Liver (tissue), 9 donors: ENCODE data around the gene RSRC1. TPM values are rescaled to one million over a fixed set of nuclear protein-coding genes. Genes with fewer than 3 reads are reported as not detected.

Experiments used
- DNase-seq: peaks from one replicate; pipeline ENCODE4 v3.0.0-alpha.2; 2017; ENCODE audit warnings: low spot score
- H3K27ac ChIP-seq, 2 donors: one replicate each; pipeline ENCODE4 v1.7.0; 2013; ENCODE audit warnings: inconsistent platforms in 2 of 2, low read length in 2 of 2, control low read depth in 1 of 2, low read depth in 1 of 2, mild to moderate bottlenecking in 1 of 2
- H3K27me3 ChIP-seq, 4 donors: one replicate each; pipeline versions ENCODE4 v1.6.1 to v1.7.0; 2013; ENCODE audit warnings: low read length in 3 of 4, inconsistent platforms in 1 of 4, mild to moderate bottlenecking in 1 of 4, moderate library complexity in 1 of 4; ENCODE audit not compliant: control insufficient read depth in 4 of 4, insufficient read depth in 4 of 4
- H3K36me3 ChIP-seq, 4 donors: one replicate each; pipeline versions ENCODE4 v1.6.1 to v1.7.0; 2013; ENCODE audit warnings: low read length in 3 of 4, mild to moderate bottlenecking in 3 of 4, low read depth in 1 of 4, moderate library complexity in 1 of 4; ENCODE audit not compliant: control insufficient read depth in 4 of 4, insufficient read depth in 3 of 4
- H3K4me1 ChIP-seq, 4 donors: one replicate each; pipeline versions ENCODE4 v1.6.1 to v1.7.0; 2013; ENCODE audit warnings: low read length in 3 of 4, mild to moderate bottlenecking in 3 of 4, moderate library complexity in 1 of 4; ENCODE audit not compliant: control insufficient read depth in 4 of 4, insufficient read depth in 4 of 4
- H3K4me3 ChIP-seq, 3 donors: one replicate each; pipeline versions ENCODE4 v1.6.1 to v1.7.0; 2013; ENCODE audit warnings: low read length in 3 of 3, control low read depth in 1 of 3, low read depth in 1 of 3, mild to moderate bottlenecking in 1 of 3
- H3K9ac ChIP-seq, 2 donors: one replicate each; pipeline ENCODE4 v1.7.0; 2013; ENCODE audit warnings: low read length in 2 of 2, mild to moderate bottlenecking in 2 of 2, moderate library complexity in 2 of 2, control low read depth in 1 of 2, low read depth in 1 of 2
- H3K9me3 ChIP-seq, 4 donors: one replicate each; pipeline versions ENCODE4 v1.6.1 to v1.7.0; 2013; ENCODE audit warnings: low read length in 3 of 4; ENCODE audit not compliant: control insufficient read depth in 4 of 4
- ATF3 ChIP-seq: IDR thresholded peaks from 2 replicates; pipeline ENCODE4 v1.6.1; 2016; ENCODE audit warnings: antibody characterized with exemption
- EGR1 ChIP-seq, 2 donors: IDR thresholded peaks; 2 replicates each; pipeline ENCODE4 v1.6.1; 2016 to 2018; ENCODE audit warnings: antibody characterized with exemption in 2 of 2, low read depth in 2 of 2
- FOXA1 ChIP-seq: IDR thresholded peaks from 2 replicates; pipeline ENCODE4 v1.6.1; 2016; ENCODE audit warnings: antibody characterized with exemption
- FOXA2 ChIP-seq: IDR thresholded peaks from 2 replicates; pipeline ENCODE4 v1.6.1; 2016; ENCODE audit warnings: antibody characterized with exemption
- GABPA ChIP-seq, 2 donors: IDR thresholded peaks in 1 of 2; conservative IDR thresholded peaks in 1 of 2; 2 replicates each; pipeline ENCODE4 v1.6.1; 2016; ENCODE audit warnings: antibody characterized with exemption in 2 of 2, mild to moderate bottlenecking in 1 of 2, moderate library complexity in 1 of 2
- HNF4A ChIP-seq, 2 donors: conservative IDR thresholded peaks; 2 replicates each; pipeline ENCODE4 v1.6.1; 2016; ENCODE audit warnings: antibody characterized with exemption in 2 of 2, mild to moderate bottlenecking in 2 of 2
- HNF4G ChIP-seq: IDR thresholded peaks from 2 replicates; pipeline ENCODE4 v1.6.1; 2016; ENCODE audit warnings: antibody characterized with exemption
- JUND ChIP-seq, 2 donors: IDR thresholded peaks; 2 replicates each; pipeline ENCODE4 v1.6.1; 2016; ENCODE audit warnings: antibody characterized with exemption in 2 of 2
- RXRA ChIP-seq, 2 donors: IDR thresholded peaks; 2 replicates each; pipeline ENCODE4 v1.6.1; 2017 to 2018; ENCODE audit warnings: antibody characterized with exemption in 2 of 2, mild to moderate bottlenecking in 1 of 2
- TAF1 ChIP-seq: conservative IDR thresholded peaks from 2 replicates; pipeline ENCODE4 v1.6.1; 2016; ENCODE audit warnings: antibody characterized with exemption, mild to moderate bottlenecking
- YY1 ChIP-seq: IDR thresholded peaks from 2 replicates; pipeline ENCODE4 v1.6.1; 2016; ENCODE audit warnings: antibody characterized with exemption, mild to moderate bottlenecking
- ZBTB33 ChIP-seq: IDR thresholded peaks from 2 replicates; pipeline ENCODE4 v1.6.1; 2016; ENCODE audit warnings: antibody characterized with exemption
- WGBS: extraction: QIAGEN DNeasy Blood & Tissue Kit; methylation state at CpG from one replicate; pipeline ENCODE4 v1.1.7; 2013; 5-methylcytosine and 5-hydroxymethylcytosine counted together
- polyA plus RNA-seq, 2 donors: library from polyadenylated mRNA; stranded (reverse) in 1 of 2; unstranded in 1 of 2; fragments of 200-250 nt in 1 of 2; fragments of >200 nt in 1 of 2; fragmentation: Nextera tagmentation in 1 of 2; extraction: Ambion mirVana in 1 of 2; gene quantifications; one replicate each; pipeline versions ENCODE4 v1.2.1 to v1.2.3, GENCODE V29; 2013 to 2015
- total RNA-seq, 2 donors: library from RNA; depleted of rRNA; stranded (reverse); fragments of >200 nt; gene quantifications; one replicate each; pipeline ENCODE4 v1.2.3, GENCODE V29; 2014
- TF ChIP-seq, protein P1 (sequence below): IDR thresholded peaks from 2 replicates; pipeline ENCODE4 v1.6.1; 2016; ENCODE audit warnings: antibody characterized with exemption
- TF ChIP-seq, protein P2 (sequence below): fragments of 150-350 bp; IDR thresholded peaks from 2 replicates; pipeline ENCODE4 v1.5.1; 2017; ENCODE audit warnings: improper control_type of control experiment, low read depth, low read length; ENCODE audit not compliant: missing input control
- TF ChIP-seq, protein P3 (sequence below): IDR thresholded peaks from 2 replicates; pipeline ENCODE4 v1.6.1; 2016; ENCODE audit warnings: antibody characterized with exemption, mild to moderate bottlenecking
- donor health status: healthy.
- donor health status: healthy.
- donor health status: healthy.
- donor health status: healthy.
- donor health status: healthy.

Gene RSRC1
- total and polyA plus RNA-seq, 4 donors: 7.2 to 30.3 (median 20.7) TPM

- WGBS: 97% methylated on average over 11 of the region's 11 CpGs
- Histone ChIP-seq H3K36me3 (no peaks in the 10 kb centered on the region), H3K9me3 (no peaks in the 10 kb centered on the region), H3K9ac (no peak overlapping the region), H3K4me3 (no peak overlapping the region), H3K27ac (no peak overlapping the region), H3K4me1 (no peaks in the 10 kb centered on the region), H3K27me3 (no peaks in the 10 kb centered on the region)
- TF ChIP-seq ZBTB33: no peak
- TF ChIP-seq TAF1: no peak
- DNase-seq: no peak
Observed at GRCh38 chr3:158360756-158361448, 251.0 kb downstream of the RSRC1 start.

GRCh38 chr3:158368271-158368670, 258.4 kb downstream of the RSRC1 start:
- H3K9ac ChIP-seq: no peak overlapping the region
- no peaks in the 10 kb centered on the region for H3K9me3 ChIP-seq
- DNase-seq: no peak
- 83% methylated on average over 2 of the region's 2 CpGs for WGBS
- no peak overlapping the region for H3K27ac ChIP-seq
- no peaks in the 10 kb centered on the region for H3K4me1 ChIP-seq
- H3K4me3 ChIP-seq: no peak overlapping the region
- no peaks in the 10 kb centered on the region for H3K36me3 ChIP-seq
- TF ChIP-seq RXRA (IDR thresholded peaks at IDR 0.05): no peak
- TF ChIP-seq JUND (IDR thresholded peaks at IDR 0.05): no peak
- TF ChIP-seq, protein P1, sequence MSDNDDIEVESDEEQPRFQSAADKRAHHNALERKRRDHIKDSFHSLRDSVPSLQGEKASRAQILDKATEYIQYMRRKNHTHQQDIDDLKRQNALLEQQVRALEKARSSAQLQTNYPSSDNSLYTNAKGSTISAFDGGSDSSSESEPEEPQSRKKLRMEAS: no peak
- no peak for TF ChIP-seq HNF4G
- TF ChIP-seq FOXA2: no peak
- TF ChIP-seq YY1: no peak
- TF ChIP-seq ATF3: no peak
- TF ChIP-seq GABPA (IDR thresholded peaks at IDR 0.05 in 1 of 2, conservative IDR thresholded peaks at IDR 0.05 in 1 of 2): no peak
- no peak for TF ChIP-seq FOXA1
- no peak for TF ChIP-seq TAF1
- TF ChIP-seq, protein P2, sequence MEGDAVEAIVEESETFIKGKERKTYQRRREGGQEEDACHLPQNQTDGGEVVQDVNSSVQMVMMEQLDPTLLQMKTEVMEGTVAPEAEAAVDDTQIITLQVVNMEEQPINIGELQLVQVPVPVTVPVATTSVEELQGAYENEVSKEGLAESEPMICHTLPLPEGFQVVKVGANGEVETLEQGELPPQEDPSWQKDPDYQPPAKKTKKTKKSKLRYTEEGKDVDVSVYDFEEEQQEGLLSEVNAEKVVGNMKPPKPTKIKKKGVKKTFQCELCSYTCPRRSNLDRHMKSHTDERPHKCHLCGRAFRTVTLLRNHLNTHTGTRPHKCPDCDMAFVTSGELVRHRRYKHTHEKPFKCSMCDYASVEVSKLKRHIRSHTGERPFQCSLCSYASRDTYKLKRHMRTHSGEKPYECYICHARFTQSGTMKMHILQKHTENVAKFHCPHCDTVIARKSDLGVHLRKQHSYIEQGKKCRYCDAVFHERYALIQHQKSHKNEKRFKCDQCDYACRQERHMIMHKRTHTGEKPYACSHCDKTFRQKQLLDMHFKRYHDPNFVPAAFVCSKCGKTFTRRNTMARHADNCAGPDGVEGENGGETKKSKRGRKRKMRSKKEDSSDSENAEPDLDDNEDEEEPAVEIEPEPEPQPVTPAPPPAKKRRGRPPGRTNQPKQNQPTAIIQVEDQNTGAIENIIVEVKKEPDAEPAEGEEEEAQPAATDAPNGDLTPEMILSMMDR: no peak
- TF ChIP-seq, protein P3, sequence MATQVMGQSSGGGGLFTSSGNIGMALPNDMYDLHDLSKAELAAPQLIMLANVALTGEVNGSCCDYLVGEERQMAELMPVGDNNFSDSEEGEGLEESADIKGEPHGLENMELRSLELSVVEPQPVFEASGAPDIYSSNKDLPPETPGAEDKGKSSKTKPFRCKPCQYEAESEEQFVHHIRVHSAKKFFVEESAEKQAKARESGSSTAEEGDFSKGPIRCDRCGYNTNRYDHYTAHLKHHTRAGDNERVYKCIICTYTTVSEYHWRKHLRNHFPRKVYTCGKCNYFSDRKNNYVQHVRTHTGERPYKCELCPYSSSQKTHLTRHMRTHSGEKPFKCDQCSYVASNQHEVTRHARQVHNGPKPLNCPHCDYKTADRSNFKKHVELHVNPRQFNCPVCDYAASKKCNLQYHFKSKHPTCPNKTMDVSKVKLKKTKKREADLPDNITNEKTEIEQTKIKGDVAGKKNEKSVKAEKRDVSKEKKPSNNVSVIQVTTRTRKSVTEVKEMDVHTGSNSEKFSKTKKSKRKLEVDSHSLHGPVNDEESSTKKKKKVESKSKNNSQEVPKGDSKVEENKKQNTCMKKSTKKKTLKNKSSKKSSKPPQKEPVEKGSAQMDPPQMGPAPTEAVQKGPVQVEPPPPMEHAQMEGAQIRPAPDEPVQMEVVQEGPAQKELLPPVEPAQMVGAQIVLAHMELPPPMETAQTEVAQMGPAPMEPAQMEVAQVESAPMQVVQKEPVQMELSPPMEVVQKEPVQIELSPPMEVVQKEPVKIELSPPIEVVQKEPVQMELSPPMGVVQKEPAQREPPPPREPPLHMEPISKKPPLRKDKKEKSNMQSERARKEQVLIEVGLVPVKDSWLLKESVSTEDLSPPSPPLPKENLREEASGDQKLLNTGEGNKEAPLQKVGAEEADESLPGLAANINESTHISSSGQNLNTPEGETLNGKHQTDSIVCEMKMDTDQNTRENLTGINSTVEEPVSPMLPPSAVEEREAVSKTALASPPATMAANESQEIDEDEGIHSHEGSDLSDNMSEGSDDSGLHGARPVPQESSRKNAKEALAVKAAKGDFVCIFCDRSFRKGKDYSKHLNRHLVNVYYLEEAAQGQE: no peak
- no peak for TF ChIP-seq EGR1 (IDR thresholded peaks at IDR 0.05; ENCODE audit: low read depth in 2 of 2)
- TF ChIP-seq ZBTB33: no peak
- no peak for TF ChIP-seq HNF4A (conservative IDR thresholded peaks at IDR 0.05)
- no peaks in the 10 kb centered on the region for H3K27me3 ChIP-seq
